K562 (cell line): ENCODE measurements around the gene GGT1. TPM values are rescaled to one million over a fixed set of nuclear protein-coding genes. Genes with fewer than 3 reads are reported as not detected.

Experiments
- ATAC-seq: fragments of 200-7000 bp; cut with Tn5 transposase; 3 replicates; pipeline ENCODE4 v1.9.1; 2020; ENCODE audit warnings: moderate library complexity
- BruUV-seq: library from RNA; stranded (reverse); fragments of 400-500 nt; replicated peaks from 2 replicates; lab custom pipeline; 2021; lab: Mats Ljungman, UMichigan
- CTCF ChIA-PET: fragments of 300-600 bp; formaldehyde crosslinking; extraction: SDS; loops from one replicate; lab custom pipeline; 2021; ENCODE audit warnings: low intra/inter-chr PET ratio; lab: Yijun Ruan, JAX
- POLR2A ChIA-PET: fragments of 300-600, 350-650 bp; sonication (Branson Sonifier 250); formaldehyde crosslinking; extraction: SDS; loops from one replicate; lab custom pipeline; 2021; ENCODE audit warnings: antibody characterized with exemption, inconsistent platforms; lab: Yijun Ruan, JAX
- DNase-seq, 4 experiments: peaks; one replicate each; pipeline versions ENCODE4 v3.0.0 to v3.0.0-alpha.2; 2011 to 2018; ENCODE audit warnings: low spot score in 3 of 4, mixed read lengths in 3 of 4; ENCODE audit errors: extremely low read depth in 1 of 4
- FAIRE-seq: peaks from 2 replicates; lab custom pipeline; 2011; peaks lifted over from hg19 to GRCh38; lab: Jason Lieb, UNC
- H2AFZ ChIP-seq: 2 replicates; pipeline ENCODE4 v1.6.0; 2011; ENCODE audit warnings: low read depth, low read length, control low read depth, inconsistent platforms
- H3K27ac ChIP-seq: fragments of 200-600 bp; 3 replicates; pipeline ENCODE4 v1.8.0; 2011; ENCODE audit warnings: low read depth, mild to moderate bottlenecking, control low read depth, inconsistent platforms, low read length, moderate library complexity, mixed read lengths; ENCODE audit errors: extremely low read depth
- H3K27me3 ChIP-seq, 2 experiments: fragments of 300-600 bp in 1 of 2; 2 replicates in 1 of 2; 3 replicates in 1 of 2; pipeline versions ENCODE4 v1.6.0 to v1.8.0; 2011; ENCODE audit warnings: inconsistent platforms in 2 of 2, low read length in 2 of 2, mild to moderate bottlenecking in 1 of 2, mixed read lengths in 1 of 2, moderate library complexity in 1 of 2; ENCODE audit not compliant: control insufficient read depth in 2 of 2, insufficient read depth in 2 of 2
- H3K36me3 ChIP-seq: fragments of 300-600 bp; 3 replicates; pipeline ENCODE4 v1.8.0; 2011; ENCODE audit warnings: mild to moderate bottlenecking, low read length, inconsistent platforms; ENCODE audit not compliant: control insufficient read depth, insufficient read depth
- H3K4me1 ChIP-seq, 2 experiments: fragments of 200-600 bp in 1 of 2; replicated peaks in 1 of 2; 2 replicates in 1 of 2; 3 replicates in 1 of 2; pipeline versions ENCODE4 v1.5.1 to v1.8.0; 2011; ENCODE audit warnings: inconsistent platforms in 2 of 2, low read length in 2 of 2, mild to moderate bottlenecking in 1 of 2, mixed read lengths in 1 of 2, moderate library complexity in 1 of 2; ENCODE audit not compliant: control insufficient read depth in 2 of 2, insufficient read depth in 2 of 2
- H3K4me2 ChIP-seq: 2 replicates; pipeline ENCODE4 v1.6.1; 2011; ENCODE audit warnings: low read length, control low read depth, inconsistent platforms, mixed read lengths; ENCODE audit not compliant: insufficient read depth
- H3K4me3 ChIP-seq: fragments of 200-600 bp; sonication (generic), shearing (Covaris generic); 2 replicates; pipeline ENCODE4 v1.5.1; 2016; ENCODE audit warnings: control low read depth, inconsistent platforms
- H3K79me2 ChIP-seq: fragments of 200-600 bp; 3 replicates; pipeline ENCODE4 v1.8.0; 2011; ENCODE audit warnings: low read length, inconsistent platforms; ENCODE audit not compliant: control insufficient read depth, insufficient read depth
- H3K9ac ChIP-seq, 2 experiments: 2 replicates each; pipeline versions ENCODE4 v1.6.0 to v1.6.1; 2011; ENCODE audit warnings: low read depth in 2 of 2, low read length in 2 of 2, control low read depth in 1 of 2, inconsistent platforms in 1 of 2, mild to moderate bottlenecking in 1 of 2, mixed read lengths in 1 of 2; ENCODE audit not compliant: insufficient read depth in 1 of 2
- H3K9me1 ChIP-seq: one replicate; pipeline ENCODE4 v1.6.0; 2011; ENCODE audit warnings: inconsistent platforms, mild to moderate bottlenecking, low read length, moderate library complexity; ENCODE audit not compliant: control insufficient read depth, insufficient read depth
- H3K9me3 ChIP-seq: replicated peaks from 2 replicates; pipeline ENCODE4 v1.5.1; 2011; ENCODE audit warnings: low read depth, low read length, inconsistent platforms; ENCODE audit not compliant: control insufficient read depth, insufficient read depth
- H4K20me1 ChIP-seq: replicated peaks from 2 replicates; pipeline ENCODE4 v1.6.1; 2011; ENCODE audit warnings: low read length, inconsistent platforms, mixed read lengths; ENCODE audit not compliant: control insufficient read depth, insufficient read depth
- ARHGAP35 ChIP-seq: fragments of 450-650 bp; IDR thresholded peaks from 2 replicates; pipeline ENCODE4 v1.6.1; 2018; ENCODE audit not compliant: partially characterized antibody
- BRD9 ChIP-seq: fragments of 450-650 bp; IDR thresholded peaks from 2 replicates; pipeline ENCODE4 v1.6.1; 2018; ENCODE audit warnings: low read depth; ENCODE audit not compliant: partially characterized antibody
- CHD2 ChIP-seq: IDR thresholded peaks from 2 replicates; pipeline ENCODE4 v1.6.1; 2011; ENCODE audit warnings: low read depth, low read length
- CREB3 ChIP-seq: fragments of 450-650 bp; conservative IDR thresholded peaks from 2 replicates; pipeline ENCODE4 v1.6.1; 2016; ENCODE audit warnings: missing genetic modification characterization, low read depth, mild to moderate bottlenecking, missing compliant biosample characterization, moderate library complexity
- FIP1L1 ChIP-seq: fragments of 200-400 bp; formaldehyde crosslinking; IDR thresholded peaks from 2 replicates; pipeline ENCODE4 v1.6.1; 2018; ENCODE audit warnings: mild to moderate bottlenecking, low read depth, low read length; ENCODE audit not compliant: poor library complexity, severe bottlenecking
- HOMEZ ChIP-seq: fragments of 250-450 bp; sonication (Bioruptor Pico); IDR thresholded peaks from 2 replicates; pipeline ENCODE4 v1.4.0; 2020; ENCODE audit warnings: mild to moderate bottlenecking, moderate library complexity
- PHF20 ChIP-seq: fragments of 450-650 bp; IDR thresholded peaks from 2 replicates; pipeline ENCODE4 v1.6.1; 2018; ENCODE audit not compliant: partially characterized antibody
- SAFB2 ChIP-seq: fragments of 200-400 bp; formaldehyde crosslinking; IDR thresholded peaks from 2 replicates; pipeline ENCODE4 v1.6.1; 2018; ENCODE audit warnings: borderline replicate concordance, low read length, low read depth, moderate library complexity; ENCODE audit not compliant: severe bottlenecking
- TARDBP ChIP-seq: fragments of 450-650 bp; IDR thresholded peaks from 2 replicates; pipeline ENCODE4 v1.6.1; 2016
- ZNF124 ChIP-seq: sonication (generic); formaldehyde crosslinking; IDR thresholded peaks from 2 replicates; pipeline ENCODE4 v1.8.1; 2022; ENCODE audit warnings: missing genetic modification reagents
- ZNF175 ChIP-seq: fragments of 200-800 bp; sonication (Bioruptor generic); IDR thresholded peaks from 2 replicates; pipeline ENCODE4 v1.6.1; 2016; ENCODE audit warnings: low read depth, mild to moderate bottlenecking, missing genetic modification characterization, missing compliant biosample characterization
- ZNF445 ChIP-seq: fragments of 250-450 bp; sonication (Bioruptor Pico); IDR thresholded peaks from 2 replicates; pipeline ENCODE4 v1.4.0; 2020; ENCODE audit warnings: low read depth, mild to moderate bottlenecking, moderate library complexity
- WGBS: fragments of 100-300 bp; shearing (Covaris generic); methylation state at CpG from one replicate; pipeline ENCODE4 v1.1.6; 2016; ENCODE audit warnings: low coverage, mixed read lengths; ENCODE audit not compliant: insufficient coverage; ENCODE audit errors: missing lambda C conversion rate; 5-methylcytosine and 5-hydroxymethylcytosine counted together
- in situ Hi-C: fragments of 300-500 bp; cut with MboI; formaldehyde crosslinking; loops from 4 replicates; pipeline ENCODE4 v1.15.0; 2018; ENCODE audit warnings: inconsistent platforms, mixed read lengths
- intact Hi-C: fragments of 100-400 bp; cut with micrococcal nuclease; formaldehyde crosslinking; loops from 2 replicates; pipeline ENCODE4 v1.14.2; 2022
- polyA plus RNA-seq, 8 experiments: library from polyadenylated mRNA; depleted of rRNA in 4 of 8; stranded (reverse) in 5 of 8; unstranded in 3 of 8; fragments of >200 nt; fragmentation: Nextera tagmentation in 2 of 8; fragmentation: Illumina TruSeq in 1 of 8; extraction: Ambion mirVana in 2 of 8; extraction: Trizol in 1 of 8; gene quantifications; 2 replicates each; pipeline versions ENCODE4 v1.2.1 to v1.2.3, GENCODE V29; 2011 to 2014; ENCODE audit warnings: inconsistent platforms in 1 of 8, missing spikeins in 1 of 8
- total RNA-seq, 7 experiments: library from RNA; depleted of rRNA in 6 of 7; stranded (reverse); fragments of >200 nt in 6 of 7; fragmentation: Illumina TruSeq in 2 of 7; extraction: Trizol in 2 of 7; gene quantifications; 2 replicates each; pipeline versions ENCODE4 v1.2.1 to v1.2.3, GENCODE V29; 2011 to 2021; ENCODE audit warnings: low replicate concordance in 1 of 7

The GGT1 gene
- total and polyA plus RNA-seq, 9 of the 15 experiments (the other 6 are each of a cell fraction or from before 2014, with no cell fraction given): 0.46 to 11.8 (median 6.9) TPM

GRCh38 chr22:24566899-24567511 lies 36.0 kb upstream of the GGT1 start:
- Histone ChIP-seq H3K36me3 (peaks cover 83% of the 10 kb centered on the region; the same call in 2 of the 3 replicates), H3K27me3 (no peaks in the 10 kb centered on the region), H3K4me2 (no peak overlapping the region), H2AFZ (no peak overlapping the region), H3K4me1 (peaks cover 0 to 4% of the 10 kb centered on the region in 2 experiments; a peak in 1 of 5 replicates), H3K9me1 (no peaks in the 10 kb centered on the region), H3K4me3 (no peak overlapping the region), H4K20me1 (peaks cover 13% of the 10 kb centered on the region), H3K79me2 (peaks cover 57% of the 10 kb centered on the region), H3K9me3 (no peaks in the 10 kb centered on the region), H3K9ac (no peak overlapping the region), H3K27ac (no peak overlapping the region)
- no TSS peak for BruUV-seq
- in situ Hi-C loops: no loop called here
- ChIA-PET POLR2A (interaction anchor here (1.2 kb wide), 1 partner anchor 12 kb away, joined by 3 read pairs; the partner anchor contains the start of gene GUCD1), CTCF (no interaction called here)
- no peak for TF ChIP-seq ARHGAP35
- TF ChIP-seq CHD2: no peak
- no peak for TF ChIP-seq ZNF445 (CRISPR knock-in tag)
- TF ChIP-seq ZNF175 (CRISPR knock-in tag): no peak
- no peak for TF ChIP-seq PHF20
- no peak for TF ChIP-seq CREB3 (tag)
- TF ChIP-seq SAFB2: no peak
- TF ChIP-seq ZNF124: no peak
- no peak for TF ChIP-seq TARDBP
- TF ChIP-seq HOMEZ: no peak
- no peak for TF ChIP-seq FIP1L1
- no peak for TF ChIP-seq BRD9
- 90% methylated on average over 8 of the region's 8 CpGs for WGBS
- ATAC-seq (no peak), FAIRE-seq (no peak), DNase-seq (no peak)
- intact Hi-C loops: no loop called here
